ENCODE measurements around the gene EMILIN1.
A peak's percentile ranks its signal among the peaks of the same experiment; 100 is the strongest.

Gene EMILIN1

GRCh38 chr2:27078267-27079194, at the start of gene EMILIN1:
Gene EMILIN1 (plus strand): TSS chr2:27078615. CDS start chr2:27079066, 451 bp downstream.
- DNase-seq, result no peak

- no peak for DNase-seq
These were observed 49.4 kb upstream of the EMILIN1 start for GRCh38 chr2:27029051-27029450.

- DNase-seq, result peak; percentile 71
These were observed 45.7 kb upstream of the EMILIN1 start, which contains the start of gene TMEM214 for GRCh38 chr2:27032495-27033252. Gene TMEM214 (plus strand): TSS chr2:27032965. CDS start chr2:27033016, 51 bp downstream.

DNA sequence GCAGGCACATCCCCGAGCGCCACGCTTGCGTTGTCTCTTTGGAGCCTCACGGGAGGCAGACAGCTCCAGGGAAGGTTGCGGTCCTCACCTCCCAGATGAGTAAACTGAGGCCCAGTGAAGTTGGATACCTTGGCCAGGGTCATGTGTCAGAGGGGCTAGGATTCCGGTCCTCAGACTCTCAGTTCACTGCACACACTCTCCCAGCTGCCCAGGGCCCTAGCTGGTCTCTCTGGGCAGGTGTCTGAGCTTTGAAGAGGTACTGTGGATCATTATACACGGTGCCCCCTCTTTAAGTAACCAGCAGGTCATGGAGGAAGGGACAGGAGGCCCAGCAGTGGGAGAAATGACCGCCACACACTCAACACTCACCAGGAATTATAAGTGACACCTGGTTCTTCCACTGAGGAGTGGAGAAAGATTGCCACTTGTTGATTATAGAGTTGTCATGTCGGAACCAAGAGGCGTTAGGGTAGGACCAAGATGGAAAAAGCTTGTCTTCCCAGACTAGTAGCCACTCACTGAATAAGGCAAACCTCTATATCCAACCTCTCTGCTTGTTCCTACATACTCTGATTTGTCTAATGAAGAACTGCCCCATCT, 45.1 kb upstream of the EMILIN1 start:
- no peak for DNase-seq

DNA sequence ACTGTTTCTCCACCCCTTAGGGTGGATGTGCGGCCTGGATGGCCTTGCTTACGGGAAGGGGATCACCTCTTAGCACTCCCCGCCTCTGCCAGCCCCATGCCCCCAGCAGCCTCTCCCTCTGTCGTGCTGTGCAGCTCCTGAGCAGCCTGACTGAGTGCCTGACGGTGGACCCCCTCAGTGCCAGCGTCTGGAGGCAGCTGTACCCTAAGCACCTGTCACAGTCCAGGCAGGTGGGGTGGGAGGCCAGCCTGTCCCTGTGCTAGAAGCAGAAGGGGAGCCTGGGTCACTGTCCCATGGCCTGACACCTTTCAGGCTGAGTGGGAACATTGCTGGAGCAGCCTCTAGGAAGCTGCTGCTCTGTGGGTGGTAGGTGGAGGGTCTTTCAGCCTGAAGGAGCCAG, 40.4 kb upstream of the EMILIN1 start:
- DNase-seq, result no peak

GRCh38 chr2:27038631-27039339, 39.6 kb upstream of the EMILIN1 start:
- DNase-seq, result no peak

GRCh38 chr2:27039426-27039825, 39.0 kb upstream of the EMILIN1 start:
- no peak for DNase-seq

- DNase-seq, result no peak
These were observed 38.5 kb upstream of the EMILIN1 start for GRCh38 chr2:27039871-27040270.

- no peak for DNase-seq
These were observed 38.1 kb upstream of the EMILIN1 start for GRCh38 chr2:27040282-27040681.

- DNase-seq, result no peak
These were observed 36.7 kb upstream of the EMILIN1 start for GRCh38 chr2:27041752-27042151.

DNA sequence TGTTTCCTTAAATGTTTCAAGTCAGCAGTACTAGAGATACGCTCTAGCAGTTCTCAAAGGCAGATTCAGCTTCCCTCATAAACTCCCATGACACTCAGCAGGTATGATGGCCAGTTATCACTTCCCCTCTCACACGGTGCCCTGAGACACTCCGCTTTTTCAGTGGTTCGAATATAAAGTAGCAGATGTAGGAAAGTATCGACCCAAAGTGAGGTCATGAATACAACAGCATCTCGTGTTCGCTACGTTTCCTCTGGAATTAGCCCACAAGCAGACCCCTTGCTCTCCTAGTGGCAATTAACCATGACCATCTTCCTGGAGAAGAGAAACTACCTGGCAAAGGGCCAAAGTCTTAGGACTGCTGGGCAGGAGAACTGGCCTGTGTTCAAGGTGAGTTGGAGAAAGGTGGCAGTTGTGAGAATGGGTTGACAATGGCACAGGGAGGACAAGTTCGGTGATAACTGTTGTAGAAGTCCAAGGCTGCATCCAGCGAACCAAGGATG, 36.2 kb upstream of the EMILIN1 start:
- DNase-seq, result no peak

DNA sequence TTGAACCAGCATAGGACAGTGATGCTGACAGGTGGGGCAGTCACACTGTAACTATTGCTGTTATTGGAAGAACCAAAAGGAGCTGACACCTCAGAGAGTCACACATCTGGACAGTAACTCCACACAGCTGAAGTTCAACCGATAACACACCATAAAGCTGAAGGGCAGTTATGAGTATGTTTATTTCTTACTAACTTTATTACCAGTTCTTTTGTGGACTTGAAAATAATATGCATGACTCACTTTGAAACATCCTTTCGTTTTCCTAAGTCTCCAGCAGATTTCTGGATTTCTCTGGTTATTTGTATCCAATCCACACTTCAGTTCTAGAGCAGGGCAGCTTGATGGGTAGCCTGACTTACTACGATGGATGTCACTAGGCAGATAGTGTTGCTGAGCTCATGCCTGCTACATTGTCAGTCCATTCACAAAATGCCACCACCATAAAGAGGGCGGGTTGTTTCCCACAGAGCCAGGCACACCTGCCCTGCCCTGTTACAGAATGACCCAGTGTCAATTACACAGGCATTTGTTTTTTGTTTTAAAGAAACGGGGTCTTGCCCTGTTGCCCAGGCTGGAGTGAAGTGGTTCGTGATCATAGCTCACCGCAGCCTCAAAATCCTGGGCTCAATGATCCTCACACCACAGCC, 35.3 kb upstream of the EMILIN1 start:
- no peak for DNase-seq

DNA sequence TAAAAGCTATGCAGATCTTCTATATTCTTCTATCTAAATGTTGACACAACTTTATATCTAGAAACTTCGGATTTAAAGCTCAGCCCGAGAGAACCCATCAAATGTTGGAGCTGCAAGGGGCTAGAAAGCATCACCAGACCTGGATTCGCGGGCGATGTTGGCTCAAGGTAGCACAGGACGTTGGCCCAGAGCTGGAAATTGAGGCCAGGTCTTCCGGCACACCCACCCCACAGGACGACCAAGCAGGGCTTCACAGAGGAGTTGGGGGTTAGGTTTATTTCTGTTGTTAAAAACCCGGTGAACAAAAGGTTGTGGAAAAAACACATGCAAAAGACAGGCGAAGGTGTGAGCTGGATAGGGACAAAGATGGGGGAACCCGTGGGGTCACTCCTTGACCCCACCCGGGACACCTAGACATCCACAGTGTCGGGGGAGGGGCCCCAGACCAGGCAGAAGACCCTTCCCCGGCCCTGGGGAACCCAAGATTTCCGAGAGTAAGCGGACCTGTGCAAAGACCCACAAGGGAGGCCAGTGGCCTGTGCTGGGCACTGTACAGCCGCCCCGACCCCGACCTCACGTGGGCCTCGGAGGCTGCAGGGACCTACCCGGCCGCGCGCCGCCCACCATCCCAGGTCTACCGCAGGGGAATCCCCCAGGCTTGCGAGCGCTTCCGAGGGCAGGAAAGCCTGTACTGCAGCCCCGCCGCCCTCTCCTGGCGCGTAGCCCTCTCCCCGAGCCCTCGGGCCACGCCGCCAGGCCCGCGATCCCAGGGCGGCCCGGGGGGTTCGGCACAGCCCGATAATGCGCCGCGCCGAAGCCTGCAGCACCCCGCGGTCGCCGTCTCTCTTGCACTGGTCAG, 28.8 kb upstream of the EMILIN1 start:
- DNase-seq, result no peak

- DNase-seq, result peak; percentile 87
These were observed 28.0 kb upstream of the EMILIN1 start for GRCh38 chr2:27050281-27050995.

- peak; percentile 95 for DNase-seq
These were observed 27.2 kb upstream of the EMILIN1 start, which contains the start of gene AGBL5 for GRCh38 chr2:27050996-27051901. Gene AGBL5 (plus strand): TSS chr2:27051668. CDS start chr2:27052959, 1,291 bp downstream.

DNA sequence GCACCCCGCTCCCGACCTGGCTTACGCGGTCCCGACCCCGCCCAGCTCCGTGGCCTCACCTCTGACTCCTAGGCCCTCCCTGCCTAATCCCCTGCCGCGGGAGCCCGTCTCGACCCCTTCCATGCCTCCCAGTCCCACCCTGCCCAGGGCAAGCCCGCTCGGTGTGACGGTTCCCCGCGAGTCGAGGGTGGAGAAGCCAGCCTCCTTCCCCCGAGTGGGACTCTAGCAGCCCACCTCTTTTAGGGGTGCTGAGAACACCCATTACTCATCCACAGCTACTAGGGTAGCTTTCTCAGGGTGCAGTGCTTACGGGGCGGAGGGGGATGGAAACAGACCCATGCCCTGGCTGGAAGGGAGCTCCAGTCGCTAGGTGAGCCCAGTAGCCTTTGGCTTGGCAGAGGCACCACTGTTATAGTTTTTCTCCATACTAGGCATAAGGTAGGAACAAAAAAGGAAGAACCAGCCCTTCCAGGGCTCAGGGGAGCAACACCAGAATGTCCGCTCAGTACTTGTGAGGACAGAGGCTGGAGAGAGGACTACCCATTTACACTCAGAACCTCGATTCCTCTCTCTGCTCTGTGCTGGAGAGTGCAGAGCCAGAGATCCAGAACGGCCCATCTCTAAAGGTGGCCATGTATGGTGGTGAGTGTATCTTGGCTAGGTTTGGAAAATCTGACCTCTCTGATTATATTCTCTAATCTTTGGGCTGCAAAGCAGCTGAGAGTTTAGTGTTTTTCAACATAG, 26.3 kb upstream of the EMILIN1 start:
- DNase-seq, result no peak

DNA sequence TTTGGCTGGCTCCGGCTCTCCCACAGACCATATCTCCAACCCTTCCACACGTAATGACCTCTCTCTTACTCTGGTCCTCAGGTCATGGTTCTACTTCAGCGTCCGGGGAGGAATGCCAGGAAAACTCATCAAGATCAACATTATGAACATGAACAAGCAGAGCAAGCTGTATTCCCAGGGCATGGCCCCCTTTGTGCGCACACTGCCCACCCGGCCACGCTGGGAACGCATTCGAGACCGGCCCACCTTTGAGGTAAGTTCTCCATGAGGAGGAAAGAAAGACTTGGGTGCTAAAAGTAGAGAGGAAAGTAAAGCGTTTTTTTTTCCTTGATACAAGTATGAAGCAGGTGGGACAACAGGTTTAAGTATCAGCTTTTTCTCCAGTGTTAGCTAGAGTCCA, 25.1 kb upstream of the EMILIN1 start:
- DNase-seq, result no peak

DNA sequence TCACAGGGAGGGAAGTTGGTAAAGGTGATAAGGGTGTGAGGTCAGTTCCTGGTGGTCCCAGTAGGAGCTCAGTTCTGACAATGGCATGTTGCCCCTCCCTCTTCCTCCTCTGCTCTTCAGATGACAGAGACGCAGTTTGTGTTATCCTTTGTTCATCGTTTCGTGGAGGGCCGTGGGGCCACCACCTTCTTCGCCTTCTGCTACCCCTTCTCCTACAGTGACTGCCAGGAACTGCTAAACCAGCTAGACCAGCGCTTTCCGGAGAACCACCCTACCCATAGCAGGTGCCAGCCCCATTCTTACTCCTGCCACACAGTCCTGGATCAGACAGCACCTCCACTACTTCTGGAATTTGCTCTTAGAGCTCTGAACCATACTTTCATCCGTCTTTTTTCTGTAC, 24.6 kb upstream of the EMILIN1 start:
- DNase-seq, result no peak

Measured in activated effector memory CD4-positive, alpha-beta T cell treated with Interleukin-2 at 50 U/mL for 16 hours (primary cell).